Endothelial cell of umbilical vein (primary cell): ENCODE data around the gene UPK3A. TPM values are rescaled to one million over a fixed set of nuclear protein-coding genes. Genes with fewer than 3 reads are reported as not detected.
A peak's percentile ranks its signal among the peaks of the same experiment; 100 is the strongest.

Experiments
- BruUV-seq: library from RNA; stranded (reverse); fragments of 400-500 nt; replicated peaks from 2 replicates; lab custom pipeline; 2021; lab: Mats Ljungman, UMichigan
- CTCF ChIA-PET: fragments of 300-600, 350-600 bp; sonication (Branson Sonifier 250); formaldehyde crosslinking; loops from one replicate; lab custom pipeline; 2021; ENCODE audit warnings: antibody characterized with exemption, inconsistent platforms; lab: Charles Lee
- POLR2A ChIA-PET: fragments of 300-600, 350-600 bp; sonication (Branson Sonifier 250); formaldehyde crosslinking; loops from one replicate; lab custom pipeline; 2021; ENCODE audit warnings: antibody characterized with exemption, inconsistent platforms; lab: Charles Lee
- DNase-seq: peaks from one replicate; pipeline ENCODE4 v3.0.0-alpha.2; 2011; ENCODE audit warnings: low read depth, low spot score
- FAIRE-seq: peaks from 2 replicates; lab custom pipeline; 2011; peaks lifted over from hg19 to GRCh38; lab: Jason Lieb, UNC
- H2AFZ ChIP-seq: 2 replicates; pipeline ENCODE4 v1.6.0; 2012; ENCODE audit warnings: low read depth, low read length, control low read depth, inconsistent platforms
- H3K27ac ChIP-seq: 2 replicates; pipeline ENCODE4 v1.5.1; 2011; ENCODE audit warnings: low read depth, mild to moderate bottlenecking, control low read depth, low read length, moderate library complexity; ENCODE audit not compliant: insufficient read depth
- H3K27me3 ChIP-seq, 2 experiments: 2 replicates each; pipeline versions ENCODE4 v1.6.0 to v1.6.1; 2011; ENCODE audit warnings: low read length in 2 of 2, mixed read lengths in 1 of 2; ENCODE audit not compliant: control insufficient read depth in 2 of 2, insufficient read depth in 2 of 2
- H3K36me3 ChIP-seq, 2 experiments: 2 replicates in 1 of 2; 3 replicates in 1 of 2; pipeline ENCODE4 v1.5.1; 2011; ENCODE audit warnings: low read length in 2 of 2, mild to moderate bottlenecking in 1 of 2, moderate library complexity in 1 of 2; ENCODE audit not compliant: control insufficient read depth in 2 of 2, insufficient read depth in 2 of 2; ENCODE audit errors: extremely low read depth in 1 of 2
- H3K4me1 ChIP-seq: 3 replicates; pipeline ENCODE4 v1.5.1; 2011; ENCODE audit warnings: mild to moderate bottlenecking, low read length; ENCODE audit not compliant: control insufficient read depth, insufficient read depth; ENCODE audit errors: extremely low read depth
- H3K4me2 ChIP-seq: 2 replicates; pipeline ENCODE4 v1.6.1; 2011; ENCODE audit warnings: low read length, control low read depth, mixed read lengths; ENCODE audit not compliant: insufficient read depth
- H3K4me3 ChIP-seq, 3 experiments: fragments of 200-600 bp in 1 of 3; sonication (generic), shearing (Covaris generic) in 1 of 3; replicated peaks in 1 of 3; 2 replicates each; pipeline ENCODE4 v1.5.1; 2011 to 2016; ENCODE audit warnings: control low read depth in 3 of 3, low read length in 3 of 3, mild to moderate bottlenecking in 2 of 3, inconsistent platforms in 1 of 3, low read depth in 1 of 3, moderate library complexity in 1 of 3; ENCODE audit not compliant: insufficient read depth in 1 of 3
- H3K79me2 ChIP-seq: 2 replicates; pipeline ENCODE4 v1.6.0; 2012; ENCODE audit warnings: low read length, inconsistent platforms; ENCODE audit not compliant: control insufficient read depth, insufficient read depth
- H3K9ac ChIP-seq: replicated peaks from 2 replicates; pipeline ENCODE3; 2011; ENCODE audit warnings: low read length, control low read depth; ENCODE audit not compliant: insufficient read depth; ENCODE audit errors: extremely low read depth
- H3K9me1 ChIP-seq: replicated peaks from 3 replicates; pipeline ENCODE4 v1.6.0; 2011; ENCODE audit warnings: mild to moderate bottlenecking, low read length; ENCODE audit not compliant: control insufficient read depth, insufficient read depth; ENCODE audit errors: extremely low read depth
- H3K9me3 ChIP-seq: replicated peaks from 2 replicates; pipeline ENCODE4 v1.5.1; 2012; ENCODE audit warnings: low read length, inconsistent platforms; ENCODE audit not compliant: control insufficient read depth, insufficient read depth
- H4K20me1 ChIP-seq: replicated peaks from 2 replicates; pipeline ENCODE3; 2011; ENCODE audit warnings: mild to moderate bottlenecking, low read length; ENCODE audit not compliant: control insufficient read depth, insufficient read depth; ENCODE audit errors: extremely low read depth
- CTCF ChIP-seq, 2 donors: IDR thresholded peaks; 1 replicate in 1 of 2; 2 replicates in 1 of 2; pipeline ENCODE4 v1.5.1; 2011; ENCODE audit warnings: low read length in 2 of 2, mild to moderate bottlenecking in 2 of 2, moderate library complexity in 2 of 2, control low read depth in 1 of 2, inconsistent platforms in 1 of 2, low read depth in 1 of 2; ENCODE audit not compliant: insufficient read depth in 1 of 2; ENCODE audit errors: extremely low read depth in 1 of 2
- EZH2 ChIP-seq: IDR thresholded peaks from 2 replicates; pipeline ENCODE4 v1.6.1; 2012; ENCODE audit warnings: borderline replicate concordance, low read depth, mild to moderate bottlenecking, moderate library complexity, low read length, inconsistent platforms; ENCODE audit not compliant: severe bottlenecking
- FOS ChIP-seq: IDR thresholded peaks from 2 replicates; pipeline ENCODE4 v1.6.1; 2011; ENCODE audit warnings: mild to moderate bottlenecking, low read length, moderate library complexity, borderline replicate concordance; ENCODE audit not compliant: insufficient read depth
- GATA2 ChIP-seq: IDR thresholded peaks from 2 replicates; pipeline ENCODE4 v1.7.0; 2011; ENCODE audit warnings: low read depth, mild to moderate bottlenecking, moderate library complexity, mixed read lengths, low read length; ENCODE audit not compliant: insufficient read length, insufficient read depth
- MAX ChIP-seq: IDR thresholded peaks from 2 replicates; pipeline ENCODE4 v1.6.1; 2011; ENCODE audit not compliant: insufficient read depth, insufficient read length
- MYC ChIP-seq: IDR thresholded peaks from one replicate; pipeline ENCODE4 v1.6.1; 2011; ENCODE audit warnings: mild to moderate bottlenecking, low read depth, low read length
- POLR2A ChIP-seq: IDR thresholded peaks from 2 replicates; pipeline ENCODE4 v1.6.1; 2012; ENCODE audit warnings: low read depth, mild to moderate bottlenecking, control low read depth, low read length
- POLR2AphosphoS5 ChIP-seq: IDR thresholded peaks from 2 replicates; pipeline ENCODE4 v1.6.1; 2012; ENCODE audit warnings: low read depth, mild to moderate bottlenecking, control low read depth, low read length, moderate library complexity; ENCODE audit not compliant: insufficient read depth
- dilution Hi-C: fragments of 300-500 bp; cut with MboI; formaldehyde crosslinking; loops from one replicate; pipeline ENCODE4 v1.15.0; 2019; ENCODE audit warnings: low sequenced_read_pairs; ENCODE audit not compliant: extremely low pct_ligation_motif_present
- intact Hi-C: fragments of 100-400 bp; cut with micrococcal nuclease; formaldehyde crosslinking; loops from one replicate; pipeline ENCODE4 v1.10.0; 2022
- polyA plus RNA-seq, 4 experiments: library from polyadenylated mRNA; depleted of rRNA in 3 of 4; stranded (reverse) in 3 of 4; unstranded in 1 of 4; fragments of >200 nt; gene quantifications; 2 replicates each; pipeline versions ENCODE4 v1.2.1 to v1.2.3, GENCODE V29; 2011 to 2012; ENCODE audit warnings: missing spikeins in 1 of 4
- total RNA-seq: library from RNA; stranded (reverse); gene quantifications from 2 replicates; pipeline ENCODE4 v1.2.3, GENCODE V29; 2021

UPK3A gene
- total and polyA plus RNA-seq, 2 donors (not counting 3 experiments of a cell fraction or from before 2014, with no cell fraction given): not detected

GRCh38 chr22:45308391-45308956 lies 23.7 kb downstream of the UPK3A start:
- POLR2A ChIA-PET: no interaction called here
- Histone ChIP-seq H3K4me2 (no peak overlapping the region), H3K4me3 (no peak overlapping the region), H3K9ac (no peak overlapping the region), H3K36me3 (no peaks in the 10 kb centered on the region), H2AFZ (peak overlapping the region; percentile 85), H3K9me1 (no peaks in the 10 kb centered on the region), H3K9me3 (no peaks in the 10 kb centered on the region), H3K27ac (no peak overlapping the region), H3K79me2 (peaks cover 26% of the 10 kb centered on the region), H3K27me3 (no peaks in the 10 kb centered on the region), H3K4me1 (peaks cover 15% of the 10 kb centered on the region), H4K20me1 (no peaks in the 10 kb centered on the region)
- no peak for DNase-seq
- intact Hi-C loops (no loop called here), dilution Hi-C loops (no loop called here)
- TF ChIP-seq MAX: no peak
- TF ChIP-seq POLR2A: no peak
- no peak for TF ChIP-seq FOS
- TF ChIP-seq EZH2: no peak
- no peak for TF ChIP-seq CTCF (IDR thresholded peaks at IDR 0.05; ENCODE audit: extremely low read depth in 1 of 2, insufficient read depth in 1 of 2, low read depth in 1 of 2, low read length in 2 of 2)
- no peak for TF ChIP-seq MYC
- no peak for TF ChIP-seq GATA2
- no peak for TF ChIP-seq POLR2AphosphoS5
- FAIRE-seq: no peak
- BruUV-seq: no TSS peak
- CTCF ChIA-PET: interaction anchor here (1.1 to 1.3 kb wide), 2 partner anchors 9 to 32 kb away, joined by 3 to 4 read pairs; no protein-coding TSS in a partner anchor
